ENCODE measurements around the gene SCARB1. TPM values are rescaled to one million over a fixed set of nuclear protein-coding genes. Genes with fewer than 3 reads are reported as not detected.

The SCARB1 gene
- total and polyA plus RNA-seq, 9 of the 15 experiments (the other 6 are each of a cell fraction or from before 2014, with no cell fraction given) = 0.56 to 157 (median 52.8) TPM

- no TSS peak for BruUV-seq (replicated peaks)
- H3K79me2 ChIP-seq (ENCODE audit: control insufficient read depth, insufficient read depth, low read length) = peaks cover 73% of the 10 kb centered on the region
- no peak for TF ChIP-seq GABPB2 (CRISPR knock-in tag; conservative IDR thresholded peaks at IDR 0.05)
- TF ChIP-seq CCNT2 (IDR thresholded peaks at IDR 0.05; ENCODE audit: borderline replicate concordance, extremely low read depth, insufficient read length, low read depth, low read length) = no peak
- TF ChIP-seq C11orf30 (IDR thresholded peaks at IDR 0.05; ENCODE audit: low read depth) = no peak
- TF ChIP-seq ZNF586 (CRISPR knock-in tag; conservative IDR thresholded peaks at IDR 0.05) = no peak
- TF ChIP-seq ZNF449 (CRISPR knock-in tag; IDR thresholded peaks at IDR 0.05) = no peak
- no peak for TF ChIP-seq ESRRA (IDR thresholded peaks at IDR 0.05; ENCODE audit: borderline replicate concordance, low read depth)
- TF ChIP-seq SP1 (CRISPR knock-in tag; IDR thresholded peaks at IDR 0.05) = no peak
- TF ChIP-seq ZNF318 (IDR thresholded peaks at IDR 0.05; ENCODE audit: borderline replicate concordance in 1 of 2, low read depth in 1 of 2) = no peak
- no peak for TF ChIP-seq IRF9 (tag; IDR thresholded peaks at IDR 0.05)
Measured at GRCh38 chr12:124837958-124838803, 25.5 kb downstream of the SCARB1 start.

More at GRCh38 chr12:124837958-124838803, 25.5 kb downstream of the SCARB1 start:
- H2AFZ ChIP-seq (ENCODE audit: low read depth, low read length) = no peak overlapping the region
- no peaks in the 10 kb centered on the region for H3K27me3 ChIP-seq (ENCODE audit: control insufficient read depth in 2 of 2, insufficient read depth in 2 of 2, low read length in 2 of 2)
- intact Hi-C loops (cut with micrococcal nuclease) = no loop called here
- no peak overlapping the region for H3K4me3 ChIP-seq
- FAIRE-seq (no peak), ATAC-seq (peak; percentile 31; the same call in 2 of the 3 replicates), DNase-seq (ENCODE audit: extremely low read depth in 1 of 4, low spot score in 3 of 4) (no peak)
- peak overlapping the region in 1 of 2 experiments; percentile 48; a peak in 1 of 4 replicates for H3K9ac ChIP-seq (ENCODE audit: insufficient read depth in 1 of 2, low read depth in 2 of 2, low read length in 2 of 2)
- ChIA-PET CTCF (ENCODE audit: low intra/inter-chr PET ratio) (no interaction called here), POLR2A (interaction anchor here (0.7 to 1.7 kb wide), 3 partner anchors 9 to 76 kb away, joined by 3 to 5 read pairs (median 4); partner anchors contain the start of gene UBC)
- peaks cover 0 to 18% of the 10 kb centered on the region in 2 experiments; a peak in 3 of 5 replicates for H3K4me1 ChIP-seq (replicated peaks in 1 of 2; ENCODE audit: control insufficient read depth in 2 of 2, insufficient read depth in 2 of 2, low read length in 2 of 2)
- peaks cover 8% of the 10 kb centered on the region for H3K9me1 ChIP-seq (ENCODE audit: control insufficient read depth, insufficient read depth, low read length)
- no peak overlapping the region for H3K4me2 ChIP-seq (ENCODE audit: insufficient read depth, low read length)
- in situ Hi-C loops (cut with MboI) = no loop called here
- H3K9me3 ChIP-seq (replicated peaks; ENCODE audit: control insufficient read depth, insufficient read depth, low read depth, low read length) = no peaks in the 10 kb centered on the region
- H3K27ac ChIP-seq (ENCODE audit: extremely low read depth, low read depth, low read length) = no peak overlapping the region; the same call in 2 of the 3 replicates
- peaks cover 56% of the 10 kb centered on the region; the same call in 2 of the 3 replicates for H3K36me3 ChIP-seq (ENCODE audit: control insufficient read depth, insufficient read depth, low read length)
- no peaks in the 10 kb centered on the region for H4K20me1 ChIP-seq (replicated peaks; ENCODE audit: control insufficient read depth, insufficient read depth, low read length)
- WGBS (ENCODE audit: insufficient coverage, low coverage, missing lambda C conversion rate) = 85% methylated on average over 16 of the region's 16 CpGs
